HepG2 (cell line): ENCODE measurements around the gene ODC1. TPM values are rescaled to one million over a fixed set of nuclear protein-coding genes. Genes with fewer than 3 reads are reported as not detected.

Source experiments
- AGO1 ChIP-seq: fragments of 200-400 bp; formaldehyde crosslinking; IDR thresholded peaks from 2 replicates; pipeline ENCODE4 v1.6.1; 2017; ENCODE audit warnings: mild to moderate bottlenecking, low read depth, low read length, moderate library complexity; ENCODE audit not compliant: poor library complexity, severe bottlenecking
- E2F1 ChIP-seq: sonication (generic); formaldehyde crosslinking; IDR thresholded peaks from 2 replicates; pipeline ENCODE4 v1.5.0; 2020; ENCODE audit warnings: missing genetic modification reagents
- ETS1 ChIP-seq: sonication (generic); formaldehyde crosslinking; IDR thresholded peaks from 2 replicates; pipeline ENCODE4 v1.4.0; 2020; ENCODE audit warnings: missing genetic modification reagents
- FOSL2 ChIP-seq: sonication (generic); formaldehyde crosslinking; IDR thresholded peaks from 2 replicates; pipeline ENCODE4 v1.4.0; 2020; ENCODE audit warnings: missing genetic modification reagents
- KLF9 ChIP-seq: IDR thresholded peaks from 2 replicates; pipeline ENCODE4 v1.6.1; 2016; ENCODE audit warnings: low read depth
- KMT2B ChIP-seq: IDR thresholded peaks from 2 replicates; pipeline ENCODE4 v1.6.1; 2016; ENCODE audit warnings: missing genetic modification reagents, missing compliant biosample characterization
- MYC ChIP-seq: sonication (generic); formaldehyde crosslinking; IDR thresholded peaks from 2 replicates; pipeline ENCODE4 v1.9.0; 2021; ENCODE audit warnings: missing genetic modification reagents, borderline replicate concordance
- NFE2 ChIP-seq: sonication (generic); formaldehyde crosslinking; IDR thresholded peaks from 2 replicates; pipeline ENCODE4 v1.4.0; 2020; ENCODE audit warnings: missing genetic modification reagents
- NFIB ChIP-seq: sonication (generic); formaldehyde crosslinking; IDR thresholded peaks from 2 replicates; pipeline ENCODE4 v1.9.0; 2021; ENCODE audit warnings: missing genetic modification reagents, mild to moderate bottlenecking, borderline replicate concordance
- REPIN1 ChIP-seq: sonication (generic); formaldehyde crosslinking; IDR thresholded peaks from 2 replicates; pipeline ENCODE4 v1.8.0; 2022; ENCODE audit warnings: missing genetic modification reagents, low read depth, mild to moderate bottlenecking, borderline replicate concordance
- TBX3 ChIP-seq: fragments of 450-650 bp; IDR thresholded peaks from 2 replicates; pipeline ENCODE4 v1.6.1; 2017; ENCODE audit warnings: antibody characterized with exemption, mild to moderate bottlenecking, inconsistent platforms, borderline replicate concordance
- TMF1 ChIP-seq: sonication (generic); formaldehyde crosslinking; IDR thresholded peaks from 2 replicates; pipeline ENCODE4 v1.8.1; 2022; ENCODE audit warnings: low read depth, missing genetic modification reagents
- TRIM22 ChIP-seq: fragments of 450-650 bp; IDR thresholded peaks from 2 replicates; pipeline ENCODE4 v1.6.1; 2017
- YEATS4 ChIP-seq: sonication (generic); formaldehyde crosslinking; IDR thresholded peaks from 2 replicates; pipeline ENCODE4 v1.4.0; 2020; ENCODE audit warnings: missing genetic modification reagents, borderline replicate concordance
- ZBTB3 ChIP-seq: sonication (generic); formaldehyde crosslinking; IDR thresholded peaks from 2 replicates; pipeline ENCODE4 v1.4.0; 2020; ENCODE audit warnings: low read depth, mild to moderate bottlenecking, moderate library complexity, missing genetic modification reagents, borderline replicate concordance
- ZKSCAN5 ChIP-seq: sonication (generic); formaldehyde crosslinking; IDR thresholded peaks from 2 replicates; pipeline ENCODE4 v1.5.1; 2020; ENCODE audit warnings: mild to moderate bottlenecking, missing genetic modification reagents
- ZMAT5 ChIP-seq: sonication (generic); formaldehyde crosslinking; IDR thresholded peaks from 2 replicates; pipeline ENCODE4 v1.5.0; 2020; ENCODE audit warnings: mild to moderate bottlenecking, low read depth, missing genetic modification reagents, borderline replicate concordance
- ZNF460 ChIP-seq: sonication (generic); formaldehyde crosslinking; IDR thresholded peaks from 2 replicates; pipeline ENCODE4 v1.5.1; 2020; ENCODE audit warnings: missing genetic modification reagents, mild to moderate bottlenecking, borderline replicate concordance
- ZNF670 ChIP-seq: sonication (generic); formaldehyde crosslinking; IDR thresholded peaks from 2 replicates; pipeline ENCODE4 v1.8.0; 2022; ENCODE audit warnings: mild to moderate bottlenecking, missing genetic modification reagents, borderline replicate concordance
- ZNF672 ChIP-seq: sonication (generic); formaldehyde crosslinking; IDR thresholded peaks from 2 replicates; pipeline ENCODE4 v1.8.1; 2022; ENCODE audit warnings: missing genetic modification reagents
- ZSCAN22 ChIP-seq: sonication (generic); formaldehyde crosslinking; IDR thresholded peaks from 2 replicates; pipeline ENCODE4 v1.4.0; 2020; ENCODE audit warnings: mild to moderate bottlenecking, missing genetic modification reagents
- polyA plus RNA-seq, 8 experiments: library from polyadenylated mRNA; depleted of rRNA in 3 of 8; stranded (reverse) in 7 of 8; unstranded in 1 of 8; fragments of >200 nt; fragmentation: Illumina TruSeq in 4 of 8; extraction: Trizol in 4 of 8; gene quantifications; 2 replicates each; pipeline versions ENCODE4 v1.2.1 to v1.2.3, GENCODE V29; 2011 to 2016; ENCODE audit warnings: low read depth in 4 of 8, missing spikeins in 1 of 8, mixed read lengths in 1 of 8; ENCODE audit not compliant: insufficient read depth in 1 of 8
- total RNA-seq, 5 experiments: library from RNA; depleted of rRNA; stranded (reverse); fragments of >200 nt; fragmentation: Illumina TruSeq; extraction: Trizol; gene quantifications; 2 replicates each; pipeline ENCODE4 v1.2.3, GENCODE V29; 2016; ENCODE audit warnings: low read depth in 1 of 5
- TF ChIP-seq, protein P1 (sequence below): sonication (generic); formaldehyde crosslinking; IDR thresholded peaks from 2 replicates; pipeline ENCODE4 v1.5.1; 2020; ENCODE audit warnings: missing genetic modification reagents, mild to moderate bottlenecking, borderline replicate concordance
- TF ChIP-seq, protein P2 (sequence below): sonication (generic); formaldehyde crosslinking; IDR thresholded peaks from 2 replicates; pipeline ENCODE4 v1.9.0; 2021; ENCODE audit warnings: missing genetic modification reagents, mild to moderate bottlenecking, borderline replicate concordance

Gene ODC1
- total and polyA plus RNA-seq, 2 of the 13 experiments (the other 11 are each of a cell fraction or from before 2014, with no cell fraction given): 142 to 371 TPM

DNA sequence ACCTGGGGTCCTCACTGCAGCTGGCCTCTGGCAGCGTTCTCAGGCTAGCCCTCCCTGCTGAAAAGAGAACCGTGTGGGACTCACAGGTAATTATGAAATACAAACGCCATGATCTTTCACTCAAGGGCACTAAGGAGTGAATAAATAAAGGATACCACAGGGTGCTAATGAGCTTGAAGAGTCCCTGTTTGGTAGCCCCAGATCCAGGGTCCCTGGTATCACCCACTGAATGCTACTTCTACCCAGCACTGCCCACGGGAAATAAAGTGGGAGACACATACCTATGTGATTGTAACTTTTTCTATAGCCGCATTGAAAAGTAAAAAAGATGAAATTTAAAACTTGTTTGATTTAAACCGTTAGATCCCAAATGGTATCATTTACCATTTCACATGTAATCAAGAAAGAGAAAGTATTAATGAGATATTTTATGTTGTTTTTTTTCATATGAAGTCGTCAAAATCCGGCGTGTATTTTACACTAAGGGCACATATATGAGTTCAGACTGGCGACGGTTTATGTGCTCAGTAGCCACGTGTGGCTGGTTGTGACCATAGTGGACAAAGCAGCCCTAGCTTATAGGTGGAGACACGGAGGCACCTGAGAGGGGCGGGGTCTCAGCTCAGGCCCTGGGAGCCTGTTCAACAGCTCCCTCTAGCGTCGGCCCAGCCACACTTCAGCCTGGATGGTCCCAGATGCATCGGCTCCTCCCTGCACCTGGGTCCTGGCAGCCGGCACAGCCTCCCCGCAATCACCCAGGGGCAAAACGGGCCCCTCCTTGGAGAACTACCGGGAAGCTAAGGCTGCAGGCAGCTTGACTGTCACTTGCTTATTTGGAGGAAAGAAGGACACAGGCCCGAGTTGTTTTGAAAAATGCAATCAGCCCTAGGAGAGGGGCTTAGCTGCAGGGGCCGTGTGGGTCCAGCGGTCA is 39.2 kb downstream of the ODC1 start (continued):
- no peak for TF ChIP-seq ZSCAN22 (CRISPR knock-in tag)
- TF ChIP-seq NFIB (CRISPR knock-in tag): no peak
- no peak for TF ChIP-seq NFE2 (CRISPR knock-in tag)
- TF ChIP-seq MYC (CRISPR knock-in tag): peak; percentile 80; the same call in 1 of the 2 replicates
- no peak for TF ChIP-seq ZNF672
- no peak for TF ChIP-seq ZKSCAN5 (CRISPR knock-in tag)
- peak; percentile 56; the same call in 1 of the 2 replicates for TF ChIP-seq FOSL2 (CRISPR knock-in tag)
- no peak for TF ChIP-seq ZBTB3 (CRISPR knock-in tag)
- peak; percentile 59 for TF ChIP-seq KMT2B (CRISPR knock-in tag)
- TF ChIP-seq TRIM22: no peak
- TF ChIP-seq ZMAT5 (CRISPR knock-in tag): no peak
- TF ChIP-seq YEATS4 (CRISPR knock-in tag): no peak
- TF ChIP-seq TBX3: no peak
- TF ChIP-seq KLF9 (CRISPR knock-in tag): no peak
- no peak for TF ChIP-seq ZNF670
- no peak for TF ChIP-seq TMF1
- TF ChIP-seq E2F1 (CRISPR knock-in tag): no peak
- TF ChIP-seq ETS1 (CRISPR knock-in tag): no peak
- TF ChIP-seq, protein P1, sequence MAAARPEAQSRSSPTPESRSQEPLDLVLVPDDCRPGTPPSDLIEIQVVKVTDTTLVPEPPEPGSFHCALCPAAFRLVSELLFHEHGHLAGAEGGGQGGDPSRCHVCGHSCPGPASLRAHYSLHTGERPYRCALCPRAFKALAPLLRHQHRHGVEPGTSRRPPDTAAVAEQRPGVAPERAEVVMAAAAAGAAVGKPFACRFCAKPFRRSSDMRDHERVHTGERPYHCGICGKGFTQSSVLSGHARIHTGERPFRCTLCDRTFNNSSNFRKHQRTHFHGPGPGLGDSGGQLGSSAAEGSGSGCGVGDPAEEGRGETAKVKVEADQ (CRISPR knock-in tag): no peak; the same call in 1 of the 2 replicates
- TF ChIP-seq, protein P2, sequence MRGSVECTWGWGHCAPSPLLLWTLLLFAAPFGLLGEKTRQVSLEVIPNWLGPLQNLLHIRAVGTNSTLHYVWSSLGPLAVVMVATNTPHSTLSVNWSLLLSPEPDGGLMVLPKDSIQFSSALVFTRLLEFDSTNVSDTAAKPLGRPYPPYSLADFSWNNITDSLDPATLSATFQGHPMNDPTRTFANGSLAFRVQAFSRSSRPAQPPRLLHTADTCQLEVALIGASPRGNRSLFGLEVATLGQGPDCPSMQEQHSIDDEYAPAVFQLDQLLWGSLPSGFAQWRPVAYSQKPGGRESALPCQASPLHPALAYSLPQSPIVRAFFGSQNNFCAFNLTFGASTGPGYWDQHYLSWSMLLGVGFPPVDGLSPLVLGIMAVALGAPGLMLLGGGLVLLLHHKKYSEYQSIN (CRISPR knock-in tag): no peak
- peak; percentile 47; the same call in 1 of the 2 replicates for TF ChIP-seq REPIN1 (CRISPR knock-in tag)
- no peak for TF ChIP-seq AGO1
- no peak for TF ChIP-seq ZNF460
